Naive B cell (primary cell): Measurements from ENCODE around the gene ST7. TPM values are rescaled to one million over a fixed set of nuclear protein-coding genes. Genes with fewer than 3 reads are reported as not detected.
A peak's percentile ranks its signal among the peaks of the same experiment; 100 is the strongest.

Experiments
- ATAC-seq, 2 donors: fragments of 150-1000 bp; cut with Tn5 transposase; 2 replicates each; pipeline ENCODE4 v1.10.0; 2021; ENCODE audit warnings: low read depth in 2 of 2, mild to moderate bottlenecking in 2 of 2, moderate library complexity in 2 of 2
- DNase-seq: peaks from one replicate; pipeline ENCODE4 v3.0.0; 2022
- H3K27ac Mint-ChIP-seq, 6 donors: one replicate each; pipeline ENCODE4 v1.8.0; 2020 to 2022; ENCODE audit warnings: mild to moderate bottlenecking in 6 of 6, mixed read lengths in 6 of 6, moderate library complexity in 5 of 6, inconsistent platforms in 2 of 6
- H3K27me3 Mint-ChIP-seq, 3 donors: one replicate each; pipeline ENCODE4 v1.8.0; 2021 to 2022; ENCODE audit warnings: mixed read lengths in 3 of 3, mild to moderate bottlenecking in 1 of 3
- H3K36me3 Mint-ChIP-seq, 2 donors: one replicate each; pipeline ENCODE4 v1.8.0; 2020 to 2022; ENCODE audit warnings: mixed read lengths in 2 of 2, inconsistent platforms in 1 of 2, mild to moderate bottlenecking in 1 of 2
- H3K4me1 Mint-ChIP-seq, 3 donors: one replicate each; pipeline ENCODE4 v1.8.0; 2020 to 2022; ENCODE audit warnings: mixed read lengths in 3 of 3, inconsistent platforms in 1 of 3, mild to moderate bottlenecking in 1 of 3, moderate library complexity in 1 of 3
- H3K4me3 Mint-ChIP-seq, 8 donors: one replicate each; pipeline ENCODE4 v1.8.0; 2020 to 2022; ENCODE audit warnings: mild to moderate bottlenecking in 8 of 8, mixed read lengths in 8 of 8, moderate library complexity in 8 of 8, inconsistent platforms in 2 of 8
- H3K9me3 Mint-ChIP-seq, 7 donors: one replicate each; pipeline ENCODE4 v1.8.0; 2020 to 2022; ENCODE audit warnings: mixed read lengths in 7 of 7, mild to moderate bottlenecking in 5 of 7, inconsistent platforms in 2 of 7, moderate library complexity in 1 of 7
- polyA plus RNA-seq, 6 donors: library from polyadenylated mRNA; unstranded; fragments of 300-500 nt; fragmentation: Illumina TruSeq; gene quantifications; one replicate each; pipeline ENCODE4 v1.2.3, GENCODE V29; 2021; ENCODE audit warnings: low read depth in 6 of 6

ST7 gene
- polyA plus RNA-seq, 6 donors from 2014 or later: 0.49 to 3.7 (median 0.63) TPM; not detected in 1

DNA sequence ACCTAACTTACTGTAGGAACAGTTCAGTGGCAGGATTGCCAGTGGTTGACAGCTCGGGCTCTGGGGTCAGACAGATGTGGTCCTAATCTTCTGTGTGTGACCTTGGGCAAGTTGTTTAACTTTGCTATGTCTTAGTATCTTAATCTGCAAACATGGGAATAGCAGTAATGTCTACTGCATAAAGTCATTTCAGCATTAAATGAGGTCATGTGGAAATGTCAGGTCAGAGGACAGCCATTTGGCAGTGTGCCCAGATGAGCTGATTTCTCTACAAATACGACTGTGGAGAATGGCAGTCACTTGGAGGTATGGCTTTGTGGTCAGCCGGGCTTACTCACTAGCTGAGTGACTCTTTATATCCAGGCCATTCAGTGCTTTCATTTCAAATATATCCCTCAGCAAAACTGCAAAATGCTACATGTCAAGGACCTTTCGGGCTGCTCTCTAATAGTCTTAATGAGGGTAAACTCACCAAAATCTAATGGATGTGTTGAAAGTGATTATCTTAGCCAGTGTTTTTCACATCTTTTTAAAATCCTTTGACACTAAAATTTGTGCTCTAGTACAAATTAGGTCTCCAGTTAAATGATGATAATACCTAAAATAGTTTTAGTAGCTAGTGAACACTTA lies 171.4 kb downstream of the ST7 start:
- H3K27ac Mint-ChIP-seq: no peak overlapping the region
- ATAC-seq (no peak), DNase-seq (no peak)
- H3K9me3 Mint-ChIP-seq: no peaks in the 10 kb centered on the region
- H3K27me3 Mint-ChIP-seq: peaks cover 0 to 7% (median 0%) of the 10 kb centered on the region in 3 donors
- no peaks in the 10 kb centered on the region for H3K4me1 Mint-ChIP-seq
- no peak overlapping the region for H3K4me3 Mint-ChIP-seq
- no peaks in the 10 kb centered on the region for H3K36me3 Mint-ChIP-seq

DNA sequence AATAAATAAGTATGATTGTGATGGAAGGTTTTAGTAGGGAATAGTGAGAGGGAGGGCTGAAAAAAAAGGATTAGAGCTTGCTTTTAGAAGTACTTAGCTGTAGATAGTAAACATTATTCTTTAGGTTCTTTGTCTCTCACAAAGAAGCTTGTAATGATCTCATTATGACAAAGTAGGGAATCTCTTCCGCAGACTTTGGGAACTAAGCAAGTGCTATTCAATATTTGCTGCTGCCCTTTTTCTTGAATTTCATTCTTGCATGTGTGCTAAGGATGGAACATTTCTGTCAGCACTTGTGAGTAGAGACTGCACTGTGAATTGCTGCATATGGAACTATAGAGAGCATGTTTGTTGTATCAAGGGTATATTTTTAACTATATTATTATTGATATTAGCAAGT lies 173.4 kb downstream of the ST7 start:
- Mint-ChIP-seq H3K27ac (peak overlapping the region in 1 of 6 donors; percentile 43), H3K27me3 (no peaks in the 10 kb centered on the region), H3K4me1 (no peaks in the 10 kb centered on the region), H3K4me3 (no peak overlapping the region), H3K36me3 (no peaks in the 10 kb centered on the region), H3K9me3 (no peaks in the 10 kb centered on the region)
- ATAC-seq (no peak), DNase-seq (no peak)

DNA sequence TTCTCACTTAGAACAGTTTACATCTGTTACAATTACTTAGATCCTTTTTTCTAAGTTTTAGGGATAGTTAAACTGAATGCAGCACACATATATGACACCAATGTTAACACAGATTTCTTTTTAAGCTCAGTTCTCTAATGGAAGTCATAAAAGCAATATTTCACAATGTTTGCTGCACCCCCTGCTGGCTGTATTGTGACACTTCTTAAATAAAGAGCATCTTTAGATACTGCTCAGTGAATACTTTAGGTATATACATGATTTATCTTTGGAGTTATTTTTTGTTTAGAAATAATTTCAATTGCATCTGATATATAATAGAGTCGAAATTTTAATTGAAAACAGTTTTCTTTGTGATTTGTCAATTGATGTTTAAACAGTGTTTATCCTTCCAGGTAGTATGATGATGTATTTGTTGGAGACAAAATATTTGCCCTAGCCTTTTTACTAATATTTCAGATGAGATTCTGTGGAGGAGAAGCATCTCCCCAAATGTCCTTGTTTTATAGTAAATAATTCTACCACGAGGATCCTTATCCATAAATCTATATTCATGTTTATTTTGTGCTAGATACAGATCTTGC lies 174.4 kb downstream of the ST7 start:
- Mint-ChIP-seq H3K36me3 (no peaks in the 10 kb centered on the region), H3K9me3 (no peaks in the 10 kb centered on the region), H3K4me3 (no peak overlapping the region), H3K4me1 (no peaks in the 10 kb centered on the region), H3K27ac (no peak overlapping the region), H3K27me3 (no peaks in the 10 kb centered on the region)
- DNase-seq (peak; percentile 23), ATAC-seq (peak in 1 of 2 donors; percentile 35)

DNA sequence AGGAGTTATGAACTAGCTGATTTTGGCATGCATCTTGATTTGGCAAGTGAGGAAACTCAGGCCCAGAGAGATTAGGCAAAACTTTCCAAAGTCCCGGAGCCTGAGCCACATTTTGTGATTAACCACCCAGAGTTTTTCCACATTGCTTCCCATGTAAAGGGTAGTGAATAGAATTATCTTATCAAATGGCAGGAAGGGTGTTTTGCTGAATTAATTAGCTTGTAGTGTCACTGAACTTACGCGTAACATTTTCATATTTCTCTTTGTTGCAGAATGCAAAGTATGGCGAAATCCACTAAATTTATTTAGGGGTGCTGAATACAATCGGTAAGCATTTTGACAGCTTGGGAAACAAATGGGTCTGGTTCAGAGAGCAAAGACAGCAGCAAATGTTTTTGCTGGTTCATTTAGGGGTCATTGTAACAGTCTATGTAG lies 176.2 kb downstream of the ST7 start:
- no peak for ATAC-seq
- Mint-ChIP-seq H3K9me3 (no peaks in the 10 kb centered on the region), H3K4me1 (no peaks in the 10 kb centered on the region), H3K27me3 (no peaks in the 10 kb centered on the region), H3K27ac (no peak overlapping the region), H3K4me3 (no peak overlapping the region), H3K36me3 (no peaks in the 10 kb centered on the region)
- no peak for DNase-seq

DNA sequence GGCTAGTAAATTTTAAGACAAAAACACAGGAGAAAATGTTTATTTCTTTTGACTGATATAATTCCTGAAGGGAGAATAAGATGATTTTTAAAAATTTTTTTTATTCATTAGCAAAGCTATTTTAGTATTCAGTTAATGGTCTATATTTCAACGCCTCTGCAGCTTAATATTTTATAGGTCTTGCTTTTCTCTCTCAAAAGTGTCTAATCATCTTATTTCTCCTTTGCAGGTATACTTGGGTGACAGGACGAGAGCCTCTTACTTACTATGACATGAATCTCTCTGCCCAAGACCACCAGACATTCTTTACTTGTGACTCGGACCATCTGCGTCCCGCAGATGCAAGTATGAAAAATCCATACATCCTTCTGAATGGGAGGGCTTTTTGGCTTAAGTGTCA lies 177.0 kb downstream of the ST7 start:
- Mint-ChIP-seq H3K4me3 (no peak overlapping the region), H3K9me3 (no peaks in the 10 kb centered on the region), H3K27me3 (no peaks in the 10 kb centered on the region), H3K4me1 (no peaks in the 10 kb centered on the region), H3K36me3 (no peaks in the 10 kb centered on the region), H3K27ac (no peak overlapping the region)
- no peak for DNase-seq
- no peak for ATAC-seq

DNA sequence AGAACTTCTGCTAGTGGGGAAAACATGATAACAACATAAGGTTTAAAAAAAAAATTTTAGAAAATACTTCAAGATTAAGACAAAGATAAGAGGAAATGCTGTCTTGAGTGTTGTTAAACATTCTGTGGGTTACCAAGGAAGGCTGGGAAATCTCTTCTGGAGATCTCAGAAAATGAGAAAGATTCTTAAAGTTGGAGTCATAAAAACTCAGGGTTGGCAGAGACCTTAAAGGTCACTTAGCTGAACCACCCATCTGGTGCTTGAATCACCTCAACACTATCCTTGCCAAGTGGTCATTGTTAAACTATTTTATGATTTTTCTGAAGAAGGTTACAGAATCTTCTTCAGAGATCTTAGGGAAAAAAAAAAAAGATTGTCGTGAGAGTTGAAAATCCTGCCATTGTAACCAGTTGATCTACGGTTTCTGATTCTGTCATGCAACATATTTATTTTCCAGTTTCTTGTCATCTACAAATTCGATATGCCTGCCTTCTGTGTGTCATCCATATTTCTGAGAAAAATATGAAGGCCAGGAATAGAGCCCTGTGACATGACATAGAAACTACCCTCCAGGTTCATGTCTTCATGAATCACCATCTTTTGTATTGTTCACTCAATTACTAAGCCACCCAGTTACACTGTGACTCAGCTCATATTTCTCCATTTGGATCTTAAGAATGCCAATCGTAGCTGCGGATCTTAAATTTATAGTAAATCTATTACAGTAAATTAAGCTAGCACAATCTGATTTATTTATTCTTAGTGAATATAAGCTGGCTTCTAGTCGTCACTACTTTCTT lies 179.2 kb downstream of the ST7 start:
- H3K4me1 Mint-ChIP-seq: no peaks in the 10 kb centered on the region
- no peak for ATAC-seq
- no peaks in the 10 kb centered on the region for H3K9me3 Mint-ChIP-seq
- no peaks in the 10 kb centered on the region for H3K36me3 Mint-ChIP-seq
- peak overlapping the region in 1 of 6 donors; percentile 29 for H3K27ac Mint-ChIP-seq
- no peaks in the 10 kb centered on the region for H3K27me3 Mint-ChIP-seq
- no peak overlapping the region for H3K4me3 Mint-ChIP-seq
- no peak for DNase-seq

DNA sequence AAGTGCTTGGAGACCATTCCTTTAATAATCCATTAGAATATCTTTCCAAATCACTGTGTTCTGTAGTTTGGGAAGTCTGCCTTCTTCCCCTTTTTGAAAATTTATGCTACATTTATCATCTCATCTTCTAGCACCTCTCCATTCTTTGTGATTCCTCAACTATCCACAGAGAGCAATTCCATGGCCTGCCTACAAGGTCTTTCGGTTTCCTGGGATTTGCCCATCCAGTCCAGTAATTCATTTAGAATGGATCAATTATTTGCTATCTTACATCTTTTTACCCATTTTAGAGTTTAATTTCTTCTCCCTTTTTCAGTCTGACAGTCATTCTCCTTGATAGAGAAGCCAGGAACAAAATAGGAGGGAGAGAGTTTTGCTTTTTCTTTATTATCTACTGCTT lies 179.8 kb downstream of the ST7 start:
- Mint-ChIP-seq H3K4me1 (no peaks in the 10 kb centered on the region), H3K9me3 (no peaks in the 10 kb centered on the region), H3K36me3 (no peaks in the 10 kb centered on the region), H3K4me3 (no peak overlapping the region), H3K27ac (no peak overlapping the region), H3K27me3 (no peaks in the 10 kb centered on the region)
- ATAC-seq: no peak
- DNase-seq: no peak

DNA sequence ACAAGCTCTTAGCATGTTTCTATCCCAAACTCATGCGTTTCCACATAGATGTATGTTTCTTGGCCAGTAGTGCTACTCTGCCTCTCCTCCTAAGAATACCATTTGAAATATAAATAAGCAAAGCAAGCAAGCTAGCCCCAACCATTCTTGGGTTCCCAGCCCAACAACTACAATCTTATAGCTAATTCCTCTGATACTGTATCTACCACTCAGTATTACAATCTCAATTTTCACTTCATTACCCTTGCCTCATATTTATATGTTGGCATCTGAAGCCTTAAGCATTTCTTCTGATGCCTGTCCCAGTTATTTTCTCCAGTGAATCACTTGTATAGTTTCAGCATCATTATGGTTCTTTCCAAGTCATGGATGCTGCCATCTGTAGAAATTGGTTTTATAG lies 181.1 kb downstream of the ST7 start:
- DNase-seq (no peak), ATAC-seq (no peak)
- Mint-ChIP-seq H3K27ac (no peak overlapping the region), H3K27me3 (no peaks in the 10 kb centered on the region), H3K4me1 (no peaks in the 10 kb centered on the region), H3K9me3 (no peaks in the 10 kb centered on the region), H3K36me3 (no peaks in the 10 kb centered on the region), H3K4me3 (no peak overlapping the region)

DNA sequence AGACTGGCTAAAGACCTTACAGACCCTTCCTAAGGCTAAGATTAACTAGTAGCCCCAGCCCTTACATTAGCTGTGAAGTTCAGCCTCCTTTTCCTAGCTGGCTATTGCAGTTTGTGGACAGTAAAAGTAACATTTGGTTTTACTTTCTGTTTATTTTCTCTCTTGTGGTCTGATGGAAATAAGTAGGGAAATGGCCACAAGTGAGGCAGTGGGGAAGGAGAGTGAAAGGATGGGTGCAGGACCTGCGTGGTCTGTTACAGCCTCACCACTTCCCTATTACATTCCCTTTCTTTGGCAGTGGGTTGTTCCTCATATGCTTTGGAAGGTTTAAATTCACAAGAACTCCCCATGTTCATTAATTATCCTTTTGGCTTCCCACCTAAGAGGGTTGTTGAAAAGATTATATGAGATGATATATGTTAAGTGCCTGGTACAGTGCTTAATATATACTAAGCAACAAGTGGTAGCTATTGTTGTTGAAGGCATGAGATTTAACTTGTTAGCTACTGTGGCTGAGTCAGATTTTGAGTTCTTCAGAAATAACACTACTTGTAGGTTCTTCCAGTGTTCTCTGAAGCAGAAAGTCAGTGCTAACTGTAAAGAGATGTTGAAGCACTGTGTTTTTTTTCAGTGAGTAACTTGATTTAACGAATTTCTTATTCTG lies 181.7 kb downstream of the ST7 start:
- no peaks in the 10 kb centered on the region for H3K36me3 Mint-ChIP-seq
- DNase-seq: no peak
- no peaks in the 10 kb centered on the region for H3K27me3 Mint-ChIP-seq

DNA sequence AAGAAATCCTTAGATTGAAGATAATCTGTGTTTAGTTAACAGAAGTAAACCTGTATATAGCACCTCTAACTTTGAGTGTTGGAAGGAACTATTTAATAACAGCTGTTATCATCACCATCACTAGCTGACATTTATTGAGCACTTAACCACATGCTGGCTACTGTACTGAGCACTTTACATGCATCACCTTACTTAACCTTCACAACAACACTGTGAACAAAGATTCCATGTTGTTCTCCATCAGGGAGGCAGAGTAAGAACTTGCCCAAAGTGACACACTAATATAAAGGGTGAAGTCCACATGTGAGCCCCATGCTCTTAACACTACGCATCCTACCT lies 182.2 kb downstream of the ST7 start:
- ATAC-seq: no peak

More for the DNA sequence above, 181.7 kb downstream of the ST7 start:
- no peak overlapping the region for H3K4me3 Mint-ChIP-seq
- no peak for ATAC-seq
- no peaks in the 10 kb centered on the region for H3K9me3 Mint-ChIP-seq
- no peak overlapping the region for H3K27ac Mint-ChIP-seq
- H3K4me1 Mint-ChIP-seq: no peaks in the 10 kb centered on the region

DNA sequence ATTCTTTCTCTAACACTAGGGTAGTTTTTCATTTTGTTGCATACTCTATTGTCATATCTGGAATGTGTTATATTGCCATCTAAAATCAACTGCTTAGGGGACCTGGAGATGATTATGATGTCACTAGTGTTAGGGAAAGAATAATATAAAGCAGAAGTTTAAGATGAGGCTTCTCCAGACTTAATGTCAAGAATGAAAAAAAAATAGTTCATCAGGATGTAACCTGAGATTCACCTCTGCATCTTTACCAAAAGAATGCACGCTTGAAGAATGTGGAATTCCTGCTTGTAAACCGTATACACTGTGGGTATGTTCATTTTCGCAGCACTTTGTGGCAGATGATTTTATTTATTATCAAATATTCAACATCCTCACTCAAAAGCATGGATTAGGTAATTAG lies 184.6 kb downstream of the ST7 start:
- no peaks in the 10 kb centered on the region for H3K4me1 Mint-ChIP-seq

More for the DNA sequence above, 182.2 kb downstream of the ST7 start:
- Mint-ChIP-seq H3K4me1 (no peaks in the 10 kb centered on the region), H3K9me3 (no peaks in the 10 kb centered on the region), H3K36me3 (no peaks in the 10 kb centered on the region), H3K27ac (no peak overlapping the region), H3K27me3 (no peaks in the 10 kb centered on the region), H3K4me3 (no peak overlapping the region)
- no peak for DNase-seq

DNA sequence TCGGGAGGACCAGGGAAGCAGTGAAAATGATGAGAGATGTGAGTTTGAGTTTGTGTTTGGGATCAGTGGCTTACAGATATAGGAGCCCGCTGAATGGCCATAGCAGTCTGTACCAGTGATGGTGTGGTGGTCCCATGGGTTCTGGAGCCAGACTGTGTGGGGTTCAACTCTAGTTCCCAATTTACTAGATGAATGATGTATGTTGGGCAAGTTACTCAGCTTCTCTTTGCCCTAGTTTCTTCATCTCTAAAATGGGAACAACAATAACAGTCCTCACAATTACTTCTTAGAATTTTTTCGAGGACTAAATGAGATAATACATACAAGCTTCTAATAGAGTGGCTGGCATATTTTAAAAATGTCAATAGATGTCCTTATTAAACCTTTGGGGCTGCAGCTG lies 185.2 kb downstream of the ST7 start:
- no peak for DNase-seq
- Mint-ChIP-seq H3K27ac (no peak overlapping the region), H3K9me3 (no peaks in the 10 kb centered on the region), H3K27me3 (peaks cover 0 to 5% (median 0%) of the 10 kb centered on the region in 3 donors), H3K4me1 (no peaks in the 10 kb centered on the region), H3K4me3 (no peak overlapping the region), H3K36me3 (no peaks in the 10 kb centered on the region)
- ATAC-seq: no peak

More for the DNA sequence above, 184.6 kb downstream of the ST7 start:
- H3K27me3 Mint-ChIP-seq: no peaks in the 10 kb centered on the region
- no peak overlapping the region for H3K27ac Mint-ChIP-seq
- DNase-seq (no peak), ATAC-seq (no peak)
- no peak overlapping the region for H3K4me3 Mint-ChIP-seq
- no peaks in the 10 kb centered on the region for H3K9me3 Mint-ChIP-seq
- H3K36me3 Mint-ChIP-seq: no peaks in the 10 kb centered on the region

DNA sequence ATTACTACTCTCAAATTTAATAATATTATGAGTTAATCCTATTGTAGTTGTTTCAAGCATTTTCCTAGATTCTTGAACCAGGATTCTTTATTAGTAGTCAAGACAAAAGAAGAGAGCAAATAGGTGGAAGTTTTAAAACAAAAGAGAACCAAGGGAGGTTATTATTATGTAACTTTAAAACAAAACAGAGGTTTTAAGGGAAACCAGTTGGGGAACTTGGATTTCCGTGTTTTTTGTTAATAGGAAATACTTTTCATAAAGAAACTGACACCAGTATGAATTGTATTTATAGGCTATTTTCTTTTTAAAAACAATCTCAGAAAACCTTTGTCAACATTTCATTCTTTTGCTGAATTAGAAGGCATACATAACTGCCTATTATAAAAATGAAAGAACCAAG lies 185.7 kb downstream of the ST7 start:
- no peaks in the 10 kb centered on the region for H3K4me1 Mint-ChIP-seq
- H3K4me3 Mint-ChIP-seq: no peak overlapping the region
- DNase-seq (no peak), ATAC-seq (no peak)
- H3K27me3 Mint-ChIP-seq: peaks cover 0 to 5% (median 0%) of the 10 kb centered on the region in 3 donors
- no peaks in the 10 kb centered on the region for H3K36me3 Mint-ChIP-seq
- no peaks in the 10 kb centered on the region for H3K9me3 Mint-ChIP-seq
- H3K27ac Mint-ChIP-seq: no peak overlapping the region
